Neural cell (in vitro differentiated cells): ENCODE data around the gene XYLT2.

ENCODE experiments used
- CTCF ChIP-seq: fragments of 450-650 bp; IDR thresholded peaks from 2 replicates; pipeline ENCODE4 v1.5.1; 2014; ENCODE audit warnings: antibody characterized with exemption, mild to moderate bottlenecking, moderate library complexity; ENCODE audit not compliant: poor library complexity, severe bottlenecking
- EP300 ChIP-seq: fragments of 450-650 bp; conservative IDR thresholded peaks from 2 replicates; pipeline ENCODE4 v1.6.1; 2014; ENCODE audit warnings: antibody characterized with exemption, mild to moderate bottlenecking, moderate library complexity; ENCODE audit not compliant: poor library complexity, severe bottlenecking
- EZH2 ChIP-seq: fragments of 200-600, 300-800 bp; shearing (Covaris generic), sonication (generic); IDR thresholded peaks from 2 replicates; pipeline ENCODE4 v1.6.1; 2014; ENCODE audit warnings: antibody characterized with exemption, low read length, borderline replicate concordance, mild to moderate bottlenecking; ENCODE audit not compliant: insufficient read depth, poor library complexity, severe bottlenecking
- MXI1 ChIP-seq: fragments of 450-650 bp; conservative IDR thresholded peaks from 2 replicates; pipeline ENCODE4 v1.6.1; 2014; ENCODE audit warnings: antibody characterized with exemption, mild to moderate bottlenecking; ENCODE audit not compliant: poor library complexity, severe bottlenecking
- POLR2AphosphoS5 ChIP-seq: IDR thresholded peaks from 2 replicates; pipeline ENCODE4 v1.6.1; 2012
- RAD21 ChIP-seq: fragments of 450-650 bp; conservative IDR thresholded peaks from 2 replicates; pipeline ENCODE4 v1.6.1; 2014; ENCODE audit warnings: antibody characterized with exemption, mild to moderate bottlenecking, moderate library complexity
- REST ChIP-seq: IDR thresholded peaks from 2 replicates; pipeline ENCODE4 v1.6.1; 2012; ENCODE audit warnings: borderline replicate concordance
- SMC3 ChIP-seq: fragments of 450-650 bp; conservative IDR thresholded peaks from 2 replicates; pipeline ENCODE4 v1.6.1; 2014; ENCODE audit warnings: antibody characterized with exemption, mild to moderate bottlenecking, moderate library complexity; ENCODE audit not compliant: poor library complexity
- TAF1 ChIP-seq: IDR thresholded peaks from 2 replicates; pipeline ENCODE4 v1.6.1; 2012; ENCODE audit warnings: low read depth

- TF ChIP-seq RAD21 (no peak), CTCF (no peak), REST (no peak), POLR2AphosphoS5 (no peak), EP300 (no peak), TAF1 (no peak), SMC3 (no peak), MXI1 (no peak), EZH2 (no peak)
Observed at GRCh38 chr17:50347117-50347893, 1.4 kb downstream of the XYLT2 start.
